Fibroblast of skin of right quadriceps (primary cell): Measurements from ENCODE around the gene UGT2B15.
"Not testable (repeated sequence)": the region's sequence is repeated elsewhere in the genome, so short reads cannot be mapped to it uniquely, and the experiment has no call there.

ENCODE experiments used
- DNase-seq: peaks from one replicate; pipeline ENCODE4 v3.0.0-alpha.2; 2013

The UGT2B15 gene

DNA sequence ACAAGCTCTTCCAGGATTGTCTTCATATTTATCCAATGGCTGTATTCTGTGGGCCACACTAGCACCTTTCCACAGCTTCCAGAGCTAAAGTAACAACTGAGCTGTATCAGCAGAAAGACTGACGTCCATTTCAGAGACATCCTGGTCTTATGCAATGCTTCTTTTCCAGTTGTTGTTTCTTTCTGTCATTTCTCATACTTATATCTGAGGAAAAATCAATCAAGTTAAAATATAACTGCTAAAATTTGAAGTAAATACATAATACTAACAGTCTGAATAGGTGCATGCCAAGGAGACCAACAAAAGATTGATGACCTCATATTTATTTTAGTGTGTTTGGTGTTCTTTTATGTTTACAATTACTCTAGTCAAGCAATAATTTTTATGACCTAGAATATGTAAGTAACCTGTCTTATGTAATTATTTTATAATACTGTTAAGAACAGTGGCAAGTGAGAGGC is at the start of gene UGT2B15:
Gene UGT2B15, minus strand, starts transcription at position 174 of the 461 bp plus-strand sequence. Its CDS starts 34 bp downstream, at position 140.
- DNase-seq = not testable (repeated sequence)

DNA sequence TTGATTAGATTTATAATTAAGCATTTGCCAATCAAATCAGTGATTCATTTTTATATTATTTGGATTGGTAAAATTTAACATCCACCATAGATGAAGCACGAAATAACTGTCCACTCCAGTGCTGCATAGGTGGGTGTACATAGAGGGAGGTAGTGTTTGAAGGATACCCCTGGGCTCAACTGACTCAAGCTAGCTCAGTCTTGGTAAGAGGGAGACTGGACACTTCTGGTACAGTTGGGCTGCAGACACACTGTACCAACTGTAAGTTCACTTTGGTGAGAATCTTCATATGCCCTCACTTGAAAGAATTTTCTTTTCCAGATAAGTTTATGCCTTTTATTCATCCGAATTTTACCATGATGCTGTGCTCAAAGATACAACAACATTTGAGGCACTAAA is 48.6 kb upstream of the UGT2B15 start:
- no peak for DNase-seq

DNA sequence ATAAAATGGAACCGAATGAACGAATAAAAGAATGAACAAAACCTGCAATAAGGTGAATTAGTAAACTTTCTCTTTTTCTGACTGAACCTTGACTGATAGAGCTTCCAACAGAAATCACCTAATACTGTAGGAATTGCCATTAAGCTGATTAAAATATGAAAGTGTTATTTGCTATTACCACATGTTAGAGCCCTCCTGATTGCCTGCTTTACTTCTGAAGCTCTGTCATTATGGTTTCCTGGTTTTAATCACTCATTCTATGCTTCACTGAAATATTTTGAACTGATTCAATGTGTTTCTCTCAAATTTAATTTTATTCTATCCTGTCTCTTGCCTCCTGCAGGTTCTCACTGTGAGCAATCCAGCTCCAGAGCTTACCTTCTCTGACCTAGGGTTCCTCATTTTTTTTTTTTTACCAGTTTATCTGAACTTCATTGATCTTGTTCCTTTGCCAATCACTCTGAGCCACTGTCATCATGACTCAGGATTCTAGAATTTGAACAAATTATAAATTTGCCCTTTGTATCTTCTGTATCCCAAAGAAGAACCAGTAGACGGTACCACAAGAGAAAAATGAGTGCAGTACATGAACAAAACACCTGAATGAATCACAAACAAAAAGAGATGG is 48.1 kb upstream of the UGT2B15 start:
- DNase-seq = no peak

DNA sequence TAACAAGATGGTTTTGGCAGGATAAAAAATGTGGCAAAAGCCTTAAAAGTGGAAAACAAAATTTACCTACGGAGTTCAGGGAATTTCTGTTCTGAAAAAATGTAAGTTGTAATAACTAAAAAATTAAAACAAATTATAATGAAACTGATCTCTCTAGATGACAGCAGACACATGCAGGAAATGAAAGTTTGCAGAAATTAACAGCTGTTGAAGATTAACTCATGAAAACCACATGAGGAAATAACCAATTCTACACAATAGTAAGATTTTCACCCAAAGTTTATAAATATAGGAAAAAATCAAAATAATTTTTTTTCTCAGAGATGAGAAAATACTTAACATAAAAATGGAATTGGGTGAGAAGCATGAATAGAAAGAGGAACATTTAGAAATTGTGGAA is 47.5 kb upstream of the UGT2B15 start:
- DNase-seq = no peak

DNA sequence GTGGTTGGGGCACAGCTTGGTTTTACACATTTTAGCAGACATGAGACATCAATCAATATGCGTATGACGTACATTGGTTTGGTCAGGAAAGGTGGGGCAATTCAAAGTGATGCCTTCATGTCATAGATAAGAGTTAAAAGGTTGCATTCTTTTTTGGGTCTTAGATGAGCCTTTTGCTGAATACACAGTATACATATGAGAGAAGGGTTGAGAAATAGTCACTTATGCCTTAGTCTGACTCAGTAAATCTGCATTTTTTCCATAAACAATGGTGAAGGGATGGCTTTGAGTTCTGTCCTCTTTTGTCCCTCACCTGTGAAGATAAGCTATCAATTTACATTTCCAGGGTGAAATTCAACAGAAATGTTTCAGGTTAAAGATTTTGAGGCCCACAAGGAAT is 43.9 kb upstream of the UGT2B15 start:
- no peak for DNase-seq

DNA sequence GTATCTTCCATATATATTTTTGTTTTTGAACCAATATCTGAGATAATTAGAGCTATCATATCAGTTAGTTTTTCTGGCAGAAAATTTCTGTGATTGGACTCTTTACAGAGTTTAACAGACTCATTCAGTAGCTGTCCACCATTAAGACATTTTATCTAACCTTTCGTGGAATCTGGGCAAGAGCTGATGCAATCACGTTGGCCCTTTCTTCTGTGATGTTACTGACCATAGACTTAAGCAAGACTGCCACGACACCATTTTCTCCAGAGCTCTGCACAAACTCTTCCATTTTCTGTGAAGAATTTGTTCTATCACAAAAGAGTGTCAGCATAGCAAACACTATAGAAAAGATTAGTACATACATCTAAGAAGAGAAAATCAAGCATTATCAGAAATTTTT is 41.8 kb upstream of the UGT2B15 start:
- no peak for DNase-seq

DNA sequence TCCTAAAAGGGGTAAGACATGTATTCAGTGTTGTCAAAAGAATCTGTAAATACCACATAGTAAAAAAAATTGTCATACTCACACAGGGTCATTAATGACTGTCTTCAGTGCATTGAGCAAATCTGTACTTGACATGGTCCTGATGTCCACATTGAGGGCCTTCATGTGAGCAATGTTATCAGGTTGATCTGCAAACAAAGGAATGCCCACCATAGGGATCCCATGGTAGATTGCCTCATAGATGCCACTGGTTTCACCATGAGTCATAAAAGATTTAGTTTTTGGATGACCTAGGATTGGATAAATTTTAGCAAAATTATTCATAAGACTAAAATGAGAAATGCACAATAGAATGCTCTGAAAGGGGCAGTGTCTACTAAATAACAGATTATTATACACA is 38.1 kb upstream of the UGT2B15 start:
- no peak for DNase-seq

DNA sequence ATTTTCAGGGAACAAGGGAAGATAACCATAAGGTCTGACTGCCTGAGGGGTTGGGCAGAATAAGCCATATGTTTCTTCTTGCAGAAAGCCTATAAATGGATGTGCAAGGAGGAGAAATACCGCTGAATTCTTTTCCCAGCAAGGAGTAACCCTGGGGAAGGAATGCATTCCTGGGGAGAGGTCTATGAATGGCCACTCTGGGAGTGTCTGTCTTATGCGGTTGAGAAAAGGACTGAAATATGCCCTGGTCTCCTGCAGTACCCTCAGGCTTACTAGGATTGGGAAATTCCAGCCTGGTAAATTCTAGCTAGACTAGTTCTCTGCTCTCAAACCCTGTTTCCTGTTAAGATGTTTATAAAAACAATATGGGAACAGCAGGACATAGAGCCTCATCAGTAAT is 32.7 kb upstream of the UGT2B15 start:
- not testable (repeated sequence) for DNase-seq

DNA sequence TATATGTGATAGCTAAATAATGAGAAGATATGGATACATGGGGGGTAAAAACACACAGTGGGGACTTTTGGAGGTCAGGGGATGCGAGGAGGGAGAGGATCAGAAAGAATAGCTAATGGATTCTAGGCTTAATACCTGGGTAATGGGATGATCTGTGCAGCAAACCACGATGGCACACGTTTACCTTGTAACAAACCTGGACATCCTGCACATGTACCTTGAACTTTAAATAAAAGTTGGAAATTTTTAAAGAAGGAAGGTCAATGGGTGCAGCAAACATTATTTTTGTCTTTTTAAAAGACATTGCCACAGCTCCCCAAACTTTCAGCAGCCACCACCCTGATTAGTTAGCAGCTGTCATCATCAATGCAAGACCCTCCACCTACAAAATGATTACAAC is 29.7 kb upstream of the UGT2B15 start:
- DNase-seq = no peak

DNA sequence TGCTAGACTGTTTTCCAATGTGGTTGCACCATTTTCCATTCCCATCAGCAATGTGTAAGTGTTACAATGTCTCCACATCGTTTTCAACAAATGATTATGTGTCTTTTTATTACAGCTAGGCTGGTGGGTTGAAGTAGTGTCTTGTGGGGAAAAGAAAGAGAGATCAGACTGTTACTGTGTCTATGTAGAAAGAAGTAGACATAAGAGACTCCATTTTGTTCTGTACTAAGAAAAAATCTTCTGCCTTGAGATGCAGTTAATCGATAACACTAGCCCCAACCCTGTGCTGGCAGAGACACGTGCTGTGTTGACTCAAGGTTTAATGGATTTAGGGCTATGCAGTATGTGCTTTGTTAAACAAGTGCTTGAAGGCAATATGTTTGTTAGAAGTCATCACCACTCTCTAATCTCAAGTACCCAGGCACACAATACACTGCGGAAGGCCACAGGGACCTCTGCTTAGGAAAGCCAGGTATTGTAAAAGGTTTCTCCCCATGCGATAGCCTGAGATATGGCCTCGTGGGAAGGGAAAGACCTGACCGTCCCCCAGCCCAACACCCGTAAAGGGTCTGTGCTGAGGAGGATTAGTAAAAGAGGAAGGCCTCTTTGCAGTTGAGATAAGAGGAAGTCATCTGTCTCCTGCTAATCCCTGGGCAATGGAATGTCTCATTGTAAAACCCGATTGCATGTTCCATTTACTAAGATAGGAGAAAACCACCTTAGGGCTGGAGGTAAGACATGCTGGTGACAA is 23.0 kb upstream of the UGT2B15 start:
- no peak for DNase-seq

DNA sequence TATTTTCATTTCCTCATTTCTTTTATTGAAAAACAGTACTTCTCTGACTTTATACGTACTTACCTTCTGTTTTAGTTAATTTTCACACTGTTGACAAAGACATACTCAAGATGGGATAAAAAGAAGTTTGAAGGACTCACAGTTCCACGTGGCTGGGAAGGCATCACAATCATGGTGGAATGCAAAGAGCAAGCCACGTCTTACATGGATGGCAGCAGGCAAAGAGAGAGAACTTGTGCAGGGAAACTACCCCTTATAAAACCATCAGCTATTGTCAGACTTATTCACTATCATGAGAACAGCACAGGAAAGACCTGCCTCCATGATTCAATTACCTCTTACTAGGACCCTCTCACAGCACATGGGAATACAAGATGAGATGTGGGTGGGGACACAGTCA is 20.7 kb upstream of the UGT2B15 start:
- DNase-seq = no peak

DNA sequence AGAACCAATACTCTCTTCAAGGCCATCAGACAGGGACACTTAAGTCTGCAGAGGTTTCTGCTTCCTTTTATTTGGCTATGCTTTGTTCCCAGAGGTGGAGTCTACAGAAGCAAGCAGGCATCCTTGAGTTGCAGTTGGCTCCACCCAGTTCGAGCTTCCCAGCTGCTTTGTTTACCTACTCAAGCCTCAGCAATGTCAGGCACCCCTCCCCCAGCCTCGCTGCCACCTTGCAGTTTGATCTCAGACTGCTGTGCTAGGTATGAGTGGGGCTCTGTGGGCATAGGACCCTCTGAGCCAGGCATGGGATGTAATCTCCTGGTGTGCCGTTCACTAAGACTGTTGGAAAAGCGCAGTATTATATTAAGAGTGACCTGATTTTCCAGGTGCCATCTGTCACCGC is 12.6 kb upstream of the UGT2B15 start:
- DNase-seq = no peak

DNA sequence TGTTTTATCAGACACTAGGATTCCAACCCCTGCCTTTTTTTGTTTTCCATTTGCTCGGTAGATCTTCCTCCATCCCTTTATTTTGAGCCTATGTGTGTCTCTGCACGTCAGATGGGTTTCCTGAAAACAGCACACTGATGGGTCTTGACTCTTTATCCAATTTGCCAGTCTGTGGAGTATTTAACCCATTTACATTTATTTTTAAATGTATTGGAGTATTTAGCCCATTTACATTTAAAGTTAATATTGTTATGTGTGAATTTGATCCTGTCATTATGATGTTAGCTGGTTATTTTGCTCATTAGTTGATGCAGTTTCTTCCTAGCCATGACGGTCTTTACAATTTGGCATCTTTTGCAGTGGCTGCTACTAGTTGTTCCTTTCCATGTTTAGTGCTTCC is 10.8 kb upstream of the UGT2B15 start:
- not testable (repeated sequence) for DNase-seq

DNA sequence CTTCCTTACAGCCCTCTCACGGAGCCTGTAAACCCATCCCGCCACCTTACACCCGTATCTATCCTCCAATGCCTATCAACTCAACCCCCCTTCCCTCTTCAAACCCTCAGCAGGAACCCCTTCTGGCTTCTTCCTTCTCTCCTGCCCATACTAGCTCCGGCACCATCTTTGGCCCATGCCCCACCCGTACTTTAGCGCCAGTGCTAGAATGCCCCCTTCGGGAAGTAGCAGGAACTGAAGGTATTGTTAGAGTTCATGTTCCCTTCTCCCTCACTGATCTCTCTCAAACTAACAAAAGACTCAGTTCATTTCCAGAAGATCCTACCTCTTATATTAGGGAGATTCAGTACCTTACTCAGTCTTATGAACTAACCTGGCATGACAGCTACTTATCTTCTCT is 2.7 kb upstream of the UGT2B15 start:
- DNase-seq = no peak

DNA sequence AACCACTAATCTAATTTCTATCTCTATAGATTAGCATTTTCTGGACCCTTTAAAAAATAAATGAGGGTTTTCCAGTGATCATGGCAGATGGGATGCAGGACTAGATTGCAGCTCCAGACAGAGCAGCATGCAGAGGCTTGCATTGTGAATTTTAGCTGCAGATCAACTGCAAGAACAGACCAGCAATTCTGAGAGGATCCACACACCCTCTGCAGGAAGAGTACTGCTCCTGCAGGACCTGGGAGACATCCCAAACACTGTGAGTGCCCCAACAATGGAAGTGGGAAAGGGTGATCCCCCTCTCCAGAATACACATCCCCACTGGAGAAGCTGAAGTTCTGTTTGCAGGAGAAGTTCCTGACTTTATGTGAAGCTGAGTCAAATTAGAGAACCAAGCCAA is 765 bp upstream of the UGT2B15 start:
- DNase-seq = not testable (repeated sequence)

DNA sequence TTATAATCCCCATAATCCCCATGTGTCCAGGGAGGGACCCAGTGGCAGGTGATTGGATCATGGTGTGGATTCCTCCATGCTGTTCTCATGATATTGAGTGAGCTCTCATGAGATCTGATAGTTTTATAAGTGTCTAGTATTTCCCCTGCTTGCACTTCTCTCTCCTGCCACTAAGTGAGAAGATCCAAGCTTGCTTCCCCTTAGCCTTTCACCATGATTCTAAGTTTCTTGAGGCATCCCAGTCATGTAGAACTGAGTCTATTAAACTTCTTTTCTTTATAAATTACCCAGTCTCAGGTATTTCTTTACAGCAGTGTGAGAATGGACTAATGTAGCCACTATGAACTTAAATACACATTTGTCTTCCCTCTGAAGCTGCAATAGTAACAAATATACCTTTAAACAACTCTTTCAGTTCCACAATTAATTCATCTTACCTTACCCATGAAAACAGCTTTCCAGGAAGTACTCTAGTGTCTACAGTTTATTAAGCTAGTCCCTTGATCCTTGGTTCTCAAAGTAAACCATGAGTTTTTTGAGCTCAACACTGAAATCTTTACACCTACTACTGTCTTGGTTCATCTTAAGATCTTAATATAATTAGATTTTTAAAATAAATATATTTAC is 1.8 kb downstream of the UGT2B15 start:
- not testable (repeated sequence) for DNase-seq

DNA sequence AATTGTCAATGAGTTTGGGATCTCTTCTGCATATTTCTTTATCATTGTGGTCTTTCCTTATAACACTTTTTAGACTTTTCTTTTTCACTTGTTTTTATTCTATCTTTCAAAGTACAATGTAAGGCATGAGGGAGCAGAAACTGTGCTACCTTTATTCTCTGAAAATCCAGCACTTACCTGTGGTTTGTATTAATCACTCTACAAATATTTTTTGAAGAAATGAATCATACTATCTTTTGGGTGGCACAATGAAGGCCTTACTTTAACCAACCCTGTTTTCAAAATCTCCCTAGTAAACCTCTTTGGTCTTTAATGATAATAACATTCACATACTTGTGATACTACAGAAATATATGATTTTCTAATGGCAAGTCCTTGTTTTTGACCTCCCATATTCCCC is 2.9 kb downstream of the UGT2B15 start:
- not testable (repeated sequence) for DNase-seq

DNA sequence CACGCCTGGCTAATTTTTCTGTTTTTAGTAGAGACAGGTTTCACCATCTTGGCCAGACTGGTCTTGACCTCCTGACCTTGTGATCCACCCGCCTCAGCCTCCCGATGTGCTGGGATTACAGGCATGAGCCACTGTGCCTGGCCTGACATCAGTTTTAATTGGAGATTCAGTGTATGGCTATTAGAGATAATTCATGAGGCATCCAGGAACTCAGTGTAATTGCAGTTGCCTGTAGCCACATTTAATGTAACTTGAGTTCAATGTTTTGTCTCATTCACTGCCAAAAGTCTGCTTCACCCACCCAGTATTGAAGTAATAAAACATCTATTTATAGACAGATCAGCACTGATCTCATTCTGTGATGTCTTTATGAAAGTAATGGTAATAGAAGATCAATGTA is 5.7 kb downstream of the UGT2B15 start:
- not testable (repeated sequence) for DNase-seq

DNA sequence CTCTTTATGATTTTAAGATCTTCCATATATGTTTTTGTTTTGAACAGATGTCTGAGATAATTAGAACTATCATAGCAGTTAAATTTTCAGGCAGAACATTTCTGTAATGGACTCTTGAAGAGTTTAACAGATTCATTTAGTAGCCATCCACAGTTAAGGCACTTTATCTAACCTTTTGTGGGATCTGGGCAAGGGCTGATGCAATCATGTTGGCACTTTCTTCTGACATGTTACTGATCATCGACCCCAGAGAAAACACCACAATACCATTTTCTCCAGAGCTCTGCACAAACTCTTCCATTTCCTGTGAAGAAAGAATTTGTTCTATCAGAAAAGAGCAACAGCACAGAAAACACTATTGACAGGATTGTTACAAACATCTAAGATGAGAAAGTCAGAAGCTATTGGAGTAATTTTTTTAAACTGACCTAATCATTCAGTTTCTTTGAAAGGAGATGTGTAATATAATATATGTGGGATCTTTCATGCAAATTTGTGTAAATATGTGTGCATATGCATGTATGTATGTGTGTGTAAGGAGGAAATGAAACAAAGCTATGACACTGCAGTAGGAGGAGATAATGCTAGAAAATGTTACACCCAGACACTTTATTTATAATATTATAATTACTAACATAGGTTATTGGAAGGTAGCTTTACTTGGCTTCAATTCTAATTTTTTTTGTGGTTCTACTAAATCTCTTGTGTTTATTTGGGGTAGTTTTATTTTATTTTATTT is 7.4 kb downstream of the UGT2B15 start:
- DNase-seq = not testable (repeated sequence)

DNA sequence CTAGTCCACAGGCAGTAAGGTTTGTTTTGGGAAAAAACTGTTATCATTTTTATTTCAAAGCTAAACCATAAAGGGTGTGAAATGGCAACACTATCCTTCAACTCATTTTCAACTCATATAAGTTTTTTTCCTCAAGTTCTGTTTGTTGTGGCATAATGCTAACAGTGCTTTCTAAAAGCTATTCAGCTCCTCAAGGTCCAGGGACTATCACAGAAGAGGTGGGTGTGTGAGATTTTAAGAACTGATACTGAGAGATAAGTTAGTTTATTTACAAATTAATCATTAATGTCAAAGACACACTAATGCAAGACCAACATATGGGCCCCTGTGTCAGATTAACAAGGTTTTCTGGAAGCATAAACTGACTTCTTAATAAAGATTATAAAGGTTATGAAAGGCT is 11.8 kb downstream of the UGT2B15 start:
- DNase-seq = no peak

DNA sequence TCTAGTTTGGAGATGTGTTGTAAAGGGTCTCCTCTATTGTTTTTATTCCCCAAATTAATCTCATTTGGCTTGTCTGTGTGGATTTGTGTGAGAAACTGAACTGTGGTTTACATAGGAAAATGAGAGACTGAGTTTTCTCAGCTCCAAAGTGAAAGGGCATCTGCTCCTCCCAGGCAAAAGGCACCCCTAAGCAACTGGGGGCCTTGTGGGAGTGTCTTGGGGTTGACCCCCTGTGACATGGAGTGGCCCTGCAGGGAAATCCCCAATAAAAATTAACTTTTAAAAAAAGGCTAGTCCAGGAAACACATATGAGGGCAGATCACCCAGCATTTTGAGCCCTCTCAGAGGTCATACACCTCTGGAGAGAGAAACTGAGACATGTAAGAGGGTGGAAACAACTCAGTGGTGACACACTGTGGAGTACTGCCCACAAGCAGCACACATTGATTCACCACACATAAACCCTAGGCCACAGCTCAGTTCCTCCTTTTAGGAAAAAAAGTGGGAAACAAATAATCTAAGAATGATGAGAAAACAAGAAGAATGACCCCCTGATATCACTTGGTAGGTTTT is 13.3 kb downstream of the UGT2B15 start:
- DNase-seq = not testable (repeated sequence)

DNA sequence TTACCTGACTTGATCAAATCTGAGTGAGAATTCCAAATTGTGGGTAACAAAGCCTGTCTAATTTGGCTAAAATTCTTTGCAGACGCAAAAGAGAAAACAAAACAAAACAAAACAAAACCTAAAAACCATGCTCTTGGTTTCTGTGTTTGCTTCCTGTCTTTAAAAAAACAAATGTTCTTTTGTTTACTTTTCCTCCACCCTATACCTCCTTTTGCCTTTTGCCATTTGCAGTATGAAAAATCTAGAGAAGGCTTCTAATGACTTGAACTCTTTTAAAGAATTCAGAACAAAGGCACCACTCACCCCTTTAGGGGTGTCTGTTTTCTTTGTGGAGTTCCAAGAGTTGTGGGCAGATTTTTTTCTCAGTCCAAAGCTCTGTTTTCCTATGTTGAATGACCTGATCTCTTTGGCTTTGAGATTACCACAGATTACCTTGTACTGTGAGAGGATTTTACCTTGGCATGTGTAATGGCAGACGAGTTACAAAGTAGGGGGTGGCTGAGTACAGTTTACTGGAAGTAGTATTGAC is 13.9 kb downstream of the UGT2B15 start:
- DNase-seq = not testable (repeated sequence)
